HepG2 (cell line): Measurements from ENCODE around the gene COPE. TPM values are rescaled to one million over a fixed set of nuclear protein-coding genes. Genes with fewer than 3 reads are reported as not detected.

Experiments
- AGO2 ChIP-seq: fragments of 200-400 bp; formaldehyde crosslinking; optimal IDR thresholded peaks from 2 replicates; pipeline ENCODE3; 2017; ENCODE audit warnings: mild to moderate bottlenecking, low read depth, low read length, moderate library complexity
- CBX2 ChIP-seq, 2 experiments: fragments of 200-600 bp in 1 of 2; sonication (generic); formaldehyde crosslinking in 1 of 2; IDR thresholded peaks; 2 replicates each; pipeline versions ENCODE4 v1.7.0 to v1.8.1; 2018 to 2022; ENCODE audit warnings: low read depth in 2 of 2, low read length in 1 of 2, mild to moderate bottlenecking in 1 of 2, missing genetic modification reagents in 1 of 2
- CEBPB ChIP-seq: IDR thresholded peaks from 2 replicates; pipeline ENCODE4 v1.6.1; 2011; ENCODE audit warnings: low read depth, low read length, improper control_type of control experiment, borderline replicate concordance
- ETV6 ChIP-seq: sonication (generic); formaldehyde crosslinking; conservative IDR thresholded peaks from 2 replicates; pipeline ENCODE4 v1.4.0; 2020; ENCODE audit warnings: missing genetic modification reagents
- FOXP1 ChIP-seq, 2 experiments: fragments of 450-650 bp in 1 of 2; IDR thresholded peaks; 2 replicates each; pipeline ENCODE4 v1.6.1; 2017 to 2018; ENCODE audit warnings: antibody characterized with exemption in 1 of 2
- IRF2 ChIP-seq: IDR thresholded peaks from 2 replicates; pipeline ENCODE4 v1.6.1; 2018; ENCODE audit warnings: missing genetic modification reagents, missing compliant biosample characterization
- KDM4B ChIP-seq: sonication (generic); formaldehyde crosslinking; IDR thresholded peaks from 2 replicates; pipeline ENCODE4 v1.4.0; 2020; ENCODE audit warnings: missing genetic modification reagents
- MXI1 ChIP-seq: IDR thresholded peaks from 3 replicates; pipeline ENCODE4 v1.6.1; 2012; ENCODE audit warnings: low read depth, low read length, inconsistent platforms, borderline replicate concordance
- NFIB ChIP-seq: sonication (generic); formaldehyde crosslinking; IDR thresholded peaks from 2 replicates; pipeline ENCODE4 v1.9.0; 2021; ENCODE audit warnings: missing genetic modification reagents, mild to moderate bottlenecking, borderline replicate concordance
- NKX3-1 ChIP-seq: sonication (generic); formaldehyde crosslinking; IDR thresholded peaks from 2 replicates; pipeline ENCODE4 v1.5.0; 2020; ENCODE audit warnings: missing genetic modification reagents
- PHF8 ChIP-seq: sonication (generic); formaldehyde crosslinking; IDR thresholded peaks from 2 replicates; pipeline ENCODE4 v1.5.0; 2020; ENCODE audit warnings: missing genetic modification reagents
- PRPF4 ChIP-seq: fragments of 200-400 bp; formaldehyde crosslinking; IDR thresholded peaks from 2 replicates; pipeline ENCODE4 v1.6.1; 2016; ENCODE audit warnings: low read length, low read depth; ENCODE audit not compliant: poor library complexity, severe bottlenecking
- RARG ChIP-seq: sonication (generic); formaldehyde crosslinking; IDR thresholded peaks from 2 replicates; pipeline ENCODE4 v1.4.0; 2020; ENCODE audit warnings: low read depth, mild to moderate bottlenecking, missing genetic modification reagents
- ZBTB1 ChIP-seq: sonication (generic); formaldehyde crosslinking; IDR thresholded peaks from 2 replicates; pipeline ENCODE4 v1.4.0; 2020; ENCODE audit warnings: missing genetic modification reagents, borderline replicate concordance
- ZNF431 ChIP-seq: sonication (generic); formaldehyde crosslinking; IDR thresholded peaks from 2 replicates; pipeline ENCODE4 v1.9.0; 2022; ENCODE audit warnings: missing genetic modification reagents, low read depth, mild to moderate bottlenecking, borderline replicate concordance
- ZNF432 ChIP-seq: sonication (generic); formaldehyde crosslinking; IDR thresholded peaks from 2 replicates; pipeline ENCODE4 v1.5.0; 2020; ENCODE audit warnings: missing genetic modification reagents, mild to moderate bottlenecking, borderline replicate concordance
- ZNF543 ChIP-seq: sonication (generic); formaldehyde crosslinking; IDR thresholded peaks from 2 replicates; pipeline ENCODE4 v1.4.0; 2020; ENCODE audit warnings: mild to moderate bottlenecking, missing genetic modification reagents
- ZNF550 ChIP-seq: sonication (generic); formaldehyde crosslinking; IDR thresholded peaks from 2 replicates; pipeline ENCODE4 v1.4.0; 2020; ENCODE audit warnings: mild to moderate bottlenecking, missing genetic modification reagents, borderline replicate concordance
- ZNF552 ChIP-seq: sonication (generic); formaldehyde crosslinking; IDR thresholded peaks from 2 replicates; pipeline ENCODE4 v1.9.0; 2022; ENCODE audit warnings: missing genetic modification reagents, mild to moderate bottlenecking, borderline replicate concordance
- ZSCAN22 ChIP-seq: sonication (generic); formaldehyde crosslinking; IDR thresholded peaks from 2 replicates; pipeline ENCODE4 v1.4.0; 2020; ENCODE audit warnings: mild to moderate bottlenecking, missing genetic modification reagents
- polyA plus RNA-seq, 8 experiments: library from polyadenylated mRNA; depleted of rRNA in 3 of 8; stranded (reverse) in 7 of 8; unstranded in 1 of 8; fragments of >200 nt; fragmentation: Illumina TruSeq in 4 of 8; extraction: Trizol in 4 of 8; gene quantifications; 2 replicates each; pipeline versions ENCODE4 v1.2.1 to v1.2.3, GENCODE V29; 2011 to 2016; ENCODE audit warnings: low read depth in 4 of 8, missing spikeins in 1 of 8, mixed read lengths in 1 of 8; ENCODE audit not compliant: insufficient read depth in 1 of 8
- total RNA-seq, 5 experiments: library from RNA; depleted of rRNA; stranded (reverse); fragments of >200 nt; fragmentation: Illumina TruSeq; extraction: Trizol; gene quantifications; 2 replicates each; pipeline ENCODE4 v1.2.3, GENCODE V29; 2016; ENCODE audit warnings: low read depth in 1 of 5
- TF ChIP-seq, protein P1 (sequence below): sonication (generic); formaldehyde crosslinking; IDR thresholded peaks from 2 replicates; pipeline ENCODE4 v1.4.0; 2020; ENCODE audit warnings: missing genetic modification reagents, mild to moderate bottlenecking, borderline replicate concordance
- TF ChIP-seq, protein P2 (sequence below): sonication (generic); formaldehyde crosslinking; IDR thresholded peaks from 2 replicates; pipeline ENCODE4 v1.4.0; 2020; ENCODE audit warnings: missing genetic modification reagents
- TF ChIP-seq, protein P3 (sequence below): sonication (generic); formaldehyde crosslinking; conservative IDR thresholded peaks from 2 replicates; pipeline ENCODE4 v1.4.0; 2020; ENCODE audit warnings: missing genetic modification reagents

COPE gene
- total and polyA plus RNA-seq, 2 of the 13 experiments (the other 11 are each of a cell fraction or from before 2014, with no cell fraction given), result 189 to 205 TPM

DNA sequence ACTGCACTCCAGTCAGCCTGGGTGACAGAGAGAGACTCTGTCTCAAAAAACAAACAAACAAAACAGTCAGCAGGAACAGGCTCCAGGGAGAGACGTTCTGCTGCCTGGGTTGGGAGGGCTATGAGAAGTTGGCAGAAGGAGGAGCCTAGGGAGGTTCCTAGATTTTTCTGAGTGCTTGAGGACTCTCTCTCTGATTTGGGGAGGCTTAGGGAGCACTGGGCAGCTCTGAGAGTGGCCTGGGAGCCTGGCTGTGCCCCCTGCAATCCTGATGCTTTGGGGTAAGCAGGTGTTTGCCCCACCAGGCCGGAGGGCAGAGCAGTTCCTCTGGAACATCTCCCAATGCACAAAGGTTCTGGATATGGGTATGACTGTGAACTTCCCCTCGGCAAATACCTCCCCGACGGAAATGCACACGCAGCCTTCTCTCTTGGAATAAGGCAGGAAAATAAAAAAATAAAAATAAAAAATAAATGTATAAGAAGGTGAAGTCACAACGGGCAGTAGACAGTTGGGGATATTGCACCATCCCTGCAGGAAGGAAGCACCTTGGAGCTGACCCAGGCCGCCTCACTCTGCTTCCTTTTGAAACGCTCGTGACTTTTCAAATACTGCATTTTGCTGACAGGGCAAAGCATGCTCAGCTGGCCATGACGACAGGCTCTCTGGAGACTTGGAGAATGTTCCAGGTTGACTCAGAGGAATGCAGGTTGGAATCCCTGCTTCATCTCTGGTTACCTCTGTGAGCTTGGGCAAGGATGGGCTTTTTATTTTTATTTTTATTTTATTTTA, 48.4 kb upstream of the COPE start (continued):
- TF ChIP-seq, protein P1, sequence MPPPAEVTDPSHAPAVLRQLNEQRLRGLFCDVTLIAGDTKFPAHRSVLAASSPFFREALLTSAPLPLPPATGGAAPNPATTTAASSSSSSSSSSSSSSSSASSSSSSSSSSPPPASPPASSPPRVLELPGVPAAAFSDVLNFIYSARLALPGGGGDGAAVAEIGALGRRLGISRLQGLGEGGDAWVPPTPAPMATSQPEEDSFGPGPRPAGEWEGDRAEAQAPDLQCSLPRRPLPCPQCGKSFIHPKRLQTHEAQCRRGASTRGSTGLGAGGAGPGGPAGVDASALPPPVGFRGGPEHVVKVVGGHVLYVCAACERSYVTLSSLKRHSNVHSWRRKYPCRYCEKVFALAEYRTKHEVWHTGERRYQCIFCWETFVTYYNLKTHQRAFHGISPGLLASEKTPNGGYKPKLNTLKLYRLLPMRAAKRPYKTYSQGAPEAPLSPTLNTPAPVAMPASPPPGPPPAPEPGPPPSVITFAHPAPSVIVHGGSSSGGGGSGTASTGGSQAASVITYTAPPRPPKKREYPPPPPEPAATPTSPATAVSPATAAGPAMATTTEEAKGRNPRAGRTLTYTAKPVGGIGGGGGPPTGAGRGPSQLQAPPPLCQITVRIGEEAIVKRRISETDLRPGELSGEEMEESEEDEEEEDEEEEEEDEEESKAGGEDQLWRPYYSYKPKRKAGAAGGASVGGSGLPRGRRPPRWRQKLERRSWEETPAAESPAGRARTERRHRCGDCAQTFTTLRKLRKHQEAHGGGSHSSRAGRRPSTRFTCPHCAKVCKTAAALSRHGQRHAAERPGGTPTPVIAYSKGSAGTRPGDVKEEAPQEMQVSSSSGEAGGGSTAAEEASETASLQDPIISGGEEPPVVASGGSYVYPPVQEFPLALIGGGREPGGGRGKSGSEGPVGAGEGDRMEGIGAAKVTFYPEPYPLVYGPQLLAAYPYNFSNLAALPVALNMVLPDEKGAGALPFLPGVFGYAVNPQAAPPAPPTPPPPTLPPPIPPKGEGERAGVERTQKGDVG (CRISPR knock-in tag), result no peak
- TF ChIP-seq ZBTB1 (CRISPR knock-in tag), result no peak
- TF ChIP-seq, protein P2, sequence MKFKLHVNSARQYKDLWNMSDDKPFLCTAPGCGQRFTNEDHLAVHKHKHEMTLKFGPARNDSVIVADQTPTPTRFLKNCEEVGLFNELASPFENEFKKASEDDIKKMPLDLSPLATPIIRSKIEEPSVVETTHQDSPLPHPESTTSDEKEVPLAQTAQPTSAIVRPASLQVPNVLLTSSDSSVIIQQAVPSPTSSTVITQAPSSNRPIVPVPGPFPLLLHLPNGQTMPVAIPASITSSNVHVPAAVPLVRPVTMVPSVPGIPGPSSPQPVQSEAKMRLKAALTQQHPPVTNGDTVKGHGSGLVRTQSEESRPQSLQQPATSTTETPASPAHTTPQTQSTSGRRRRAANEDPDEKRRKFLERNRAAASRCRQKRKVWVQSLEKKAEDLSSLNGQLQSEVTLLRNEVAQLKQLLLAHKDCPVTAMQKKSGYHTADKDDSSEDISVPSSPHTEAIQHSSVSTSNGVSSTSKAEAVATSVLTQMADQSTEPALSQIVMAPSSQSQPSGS (CRISPR knock-in tag), result 0 out of 2 replicates have a peak, but pooled peaks have one; percentile 29
- no peak for TF ChIP-seq NFIB (CRISPR knock-in tag)
- 0 out of 2 replicates have a peak, but pooled peaks have one; percentile 29 for TF ChIP-seq IRF2 (CRISPR knock-in tag)
- TF ChIP-seq CBX2 (IDR thresholded peaks at IDR 0.05; ENCODE audit: low read depth, low read length), result no peak
- TF ChIP-seq CBX2 (CRISPR knock-in tag; IDR thresholded peaks at IDR 0.05; ENCODE audit: low read depth), result no peak
- TF ChIP-seq MXI1, result no peak
- TF ChIP-seq PRPF4, result no peak
- no peak for TF ChIP-seq FOXP1 (IDR thresholded peaks at IDR 0.05)
- no peak for TF ChIP-seq FOXP1 (CRISPR knock-in tag; IDR thresholded peaks at IDR 0.05)
- TF ChIP-seq ETV6 (CRISPR knock-in tag), result no peak
- no peak for TF ChIP-seq ZNF432
- no peak for TF ChIP-seq AGO2
- no peak for TF ChIP-seq ZNF431
- no peak for TF ChIP-seq ZNF543
- TF ChIP-seq ZSCAN22 (CRISPR knock-in tag), result no peak
- no peak for TF ChIP-seq ZNF550 (CRISPR knock-in tag)
- TF ChIP-seq KDM4B (CRISPR knock-in tag), result no peak
- TF ChIP-seq RARG, result no peak
- 0 out of 2 replicates have a peak, but pooled peaks have one; percentile 34 for TF ChIP-seq CEBPB
- TF ChIP-seq ZNF552 (CRISPR knock-in tag), result no peak
- no peak for TF ChIP-seq NKX3-1 (CRISPR knock-in tag)
- TF ChIP-seq PHF8 (CRISPR knock-in tag), result no peak
- TF ChIP-seq, protein P3, sequence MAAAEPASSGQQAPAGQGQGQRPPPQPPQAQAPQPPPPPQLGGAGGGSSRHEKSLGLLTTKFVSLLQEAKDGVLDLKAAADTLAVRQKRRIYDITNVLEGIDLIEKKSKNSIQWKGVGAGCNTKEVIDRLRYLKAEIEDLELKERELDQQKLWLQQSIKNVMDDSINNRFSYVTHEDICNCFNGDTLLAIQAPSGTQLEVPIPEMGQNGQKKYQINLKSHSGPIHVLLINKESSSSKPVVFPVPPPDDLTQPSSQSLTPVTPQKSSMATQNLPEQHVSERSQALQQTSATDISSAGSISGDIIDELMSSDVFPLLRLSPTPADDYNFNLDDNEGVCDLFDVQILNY, result no peak
